C4-2B (cell line): Measurements from ENCODE around the gene GPR158.

Experiments
- ZFX ChIP-seq: fragments of 450-650 bp; IDR thresholded peaks from 2 replicates; pipeline ENCODE4 v1.6.1; 2017
- TF ChIP-seq, protein P1 (sequence below): fragments of 450-650 bp; conservative IDR thresholded peaks from 2 replicates; pipeline ENCODE4 v1.5.1; 2017; ENCODE audit warnings: mild to moderate bottlenecking

DNA sequence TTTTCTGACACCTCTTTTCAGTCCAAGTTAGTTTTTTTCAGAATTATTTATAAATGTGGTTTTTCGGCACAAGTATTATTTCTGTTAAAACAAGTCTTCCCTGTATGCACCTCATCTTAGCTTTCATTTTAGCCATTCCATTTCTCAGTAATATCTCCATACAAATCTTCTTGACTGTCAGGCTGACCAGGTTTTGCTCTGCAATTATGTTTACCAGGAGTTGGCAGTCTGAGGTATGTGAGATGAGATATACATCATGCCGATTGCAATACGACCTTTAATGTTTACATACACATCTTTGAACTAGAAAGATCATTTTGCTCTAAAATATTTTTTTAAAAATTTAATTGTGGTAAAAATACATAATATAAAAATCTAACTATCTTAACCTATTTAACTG lies 209.8 kb downstream of the GPR158 start:
- TF ChIP-seq, protein P1, sequence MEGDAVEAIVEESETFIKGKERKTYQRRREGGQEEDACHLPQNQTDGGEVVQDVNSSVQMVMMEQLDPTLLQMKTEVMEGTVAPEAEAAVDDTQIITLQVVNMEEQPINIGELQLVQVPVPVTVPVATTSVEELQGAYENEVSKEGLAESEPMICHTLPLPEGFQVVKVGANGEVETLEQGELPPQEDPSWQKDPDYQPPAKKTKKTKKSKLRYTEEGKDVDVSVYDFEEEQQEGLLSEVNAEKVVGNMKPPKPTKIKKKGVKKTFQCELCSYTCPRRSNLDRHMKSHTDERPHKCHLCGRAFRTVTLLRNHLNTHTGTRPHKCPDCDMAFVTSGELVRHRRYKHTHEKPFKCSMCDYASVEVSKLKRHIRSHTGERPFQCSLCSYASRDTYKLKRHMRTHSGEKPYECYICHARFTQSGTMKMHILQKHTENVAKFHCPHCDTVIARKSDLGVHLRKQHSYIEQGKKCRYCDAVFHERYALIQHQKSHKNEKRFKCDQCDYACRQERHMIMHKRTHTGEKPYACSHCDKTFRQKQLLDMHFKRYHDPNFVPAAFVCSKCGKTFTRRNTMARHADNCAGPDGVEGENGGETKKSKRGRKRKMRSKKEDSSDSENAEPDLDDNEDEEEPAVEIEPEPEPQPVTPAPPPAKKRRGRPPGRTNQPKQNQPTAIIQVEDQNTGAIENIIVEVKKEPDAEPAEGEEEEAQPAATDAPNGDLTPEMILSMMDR: no peak
- no peak for TF ChIP-seq ZFX
